Suprapubic skin (tissue), 4 donors: ENCODE data around the gene ALDH1L1. TPM values are rescaled to one million over a fixed set of nuclear protein-coding genes. Genes with fewer than 3 reads are reported as not detected.

Source experiments
- DNase-seq, 2 donors: peaks; one replicate each; pipeline ENCODE4 v3.0.0-alpha.2; 2019; ENCODE audit warnings: low spot score in 2 of 2
- H3K27ac ChIP-seq: fragments of 200-600 bp; sonication (generic); one replicate; pipeline ENCODE4 v1.5.1; 2019
- H3K27me3 ChIP-seq: fragments of 200-600 bp; sonication (generic); one replicate; pipeline ENCODE4 v1.5.1; 2019
- H3K36me3 ChIP-seq: fragments of 200-600 bp; sonication (generic); one replicate; pipeline ENCODE4 v1.5.1; 2019
- H3K4me1 ChIP-seq: fragments of 200-600 bp; sonication (generic); one replicate; pipeline ENCODE4 v1.5.1; 2019
- H3K4me3 ChIP-seq: fragments of 200-600 bp; sonication (generic); one replicate; pipeline ENCODE4 v1.5.1; 2019; ENCODE audit warnings: mild to moderate bottlenecking
- H3K9me3 ChIP-seq: fragments of 200-600 bp; sonication (generic); one replicate; pipeline ENCODE4 v1.5.1; 2019
- CTCF ChIP-seq, 2 donors: fragments of 200-600 bp in 1 of 2; fragments of 450-650 bp in 1 of 2; sonication (generic) in 1 of 2; IDR thresholded peaks; one replicate each; pipeline ENCODE4 v1.5.1; 2016 to 2019; ENCODE audit warnings: antibody characterized with exemption in 2 of 2, mild to moderate bottlenecking in 1 of 2, moderate library complexity in 1 of 2
- EP300 ChIP-seq: sonication (generic); formaldehyde crosslinking; IDR thresholded peaks from one replicate; pipeline ENCODE4 v1.6.1; 2017; ENCODE audit warnings: antibody characterized with exemption
- POLR2A ChIP-seq, 2 donors: fragments of 450-650 bp; IDR thresholded peaks; one replicate each; pipeline ENCODE4 v1.6.1; 2017; ENCODE audit warnings: antibody characterized with exemption in 2 of 2, mild to moderate bottlenecking in 2 of 2, moderate library complexity in 2 of 2
- POLR2AphosphoS5 ChIP-seq, 3 donors: sonication (generic); formaldehyde crosslinking; IDR thresholded peaks; one replicate each; pipeline ENCODE4 v1.6.1; 2017; ENCODE audit warnings: antibody characterized with exemption in 3 of 3
- WGBS: methylation state at CpG from one replicate; pipeline ENCODE4 v1.1.5; 2018; 5-methylcytosine and 5-hydroxymethylcytosine counted together
- total RNA-seq, 4 donors: library from RNA; depleted of rRNA; stranded (reverse); fragments of >200 nt; gene quantifications; one replicate each; pipeline ENCODE4 v1.1.0, GENCODE V29; 2016

ALDH1L1 gene
- total RNA-seq, 4 donors from 2014 or later = 5.1 to 8.5 (median 7.4) TPM

- no peaks in the 10 kb centered on the region for H3K4me1 ChIP-seq
- no peak overlapping the region for H3K4me3 ChIP-seq
- H3K9me3 ChIP-seq = no peaks in the 10 kb centered on the region
- TF ChIP-seq POLR2A (IDR thresholded peaks at IDR 0.05) = no peak
- no peak for TF ChIP-seq EP300
- TF ChIP-seq POLR2AphosphoS5 (IDR thresholded peaks at IDR 0.05) = no peak
- no peak for TF ChIP-seq CTCF (IDR thresholded peaks at IDR 0.05)
- DNase-seq = no peak
- no peaks in the 10 kb centered on the region for H3K36me3 ChIP-seq
- no peak overlapping the region for H3K27ac ChIP-seq
- WGBS = 89% methylated on average over 5 of the region's 5 CpGs
- peaks cover 17% of the 10 kb centered on the region for H3K27me3 ChIP-seq
Measured at GRCh38 chr3:126161309-126161708, 19.1 kb downstream of the ALDH1L1 start.

GRCh38 chr3:126160243-126161210 lies 19.9 kb downstream of the ALDH1L1 start:
- Histone ChIP-seq H3K4me3 (no peak overlapping the region), H3K36me3 (no peaks in the 10 kb centered on the region), H3K27me3 (peaks cover 12% of the 10 kb centered on the region), H3K4me1 (no peaks in the 10 kb centered on the region), H3K27ac (no peak overlapping the region), H3K9me3 (no peaks in the 10 kb centered on the region)
- TF ChIP-seq POLR2A (IDR thresholded peaks at IDR 0.05) = no peak
- TF ChIP-seq CTCF (IDR thresholded peaks at IDR 0.05) = no peak
- TF ChIP-seq POLR2AphosphoS5 (IDR thresholded peaks at IDR 0.05) = no peak
- no peak for TF ChIP-seq EP300
- DNase-seq = no peak
- 91% methylated on average over 10 of the region's 10 CpGs for WGBS

- no peak for TF ChIP-seq POLR2A (IDR thresholded peaks at IDR 0.05)
- Histone ChIP-seq H3K27ac (no peak overlapping the region), H3K36me3 (no peaks in the 10 kb centered on the region), H3K4me1 (no peaks in the 10 kb centered on the region), H3K4me3 (no peak overlapping the region), H3K9me3 (no peaks in the 10 kb centered on the region), H3K27me3 (peaks cover 10% of the 10 kb centered on the region)
- WGBS = 91% methylated on average over 1 of the region's 1 CpG
- no peak for DNase-seq
Measured at GRCh38 chr3:126159476-126159875, 20.9 kb downstream of the ALDH1L1 start.

GRCh38 chr3:126158912-126159454 lies 21.4 kb downstream of the ALDH1L1 start:
- WGBS = 91% methylated on average over 6 of the region's 7 CpGs
- no peak for DNase-seq

More at GRCh38 chr3:126158912-126159454, 21.4 kb downstream of the ALDH1L1 start:
- Histone ChIP-seq H3K27ac (no peak overlapping the region), H3K4me3 (no peak overlapping the region), H3K9me3 (no peaks in the 10 kb centered on the region), H3K4me1 (no peaks in the 10 kb centered on the region), H3K36me3 (no peaks in the 10 kb centered on the region), H3K27me3 (peaks cover 8% of the 10 kb centered on the region)
- TF ChIP-seq POLR2AphosphoS5 (IDR thresholded peaks at IDR 0.05) (no peak), POLR2A (IDR thresholded peaks at IDR 0.05) (no peak), EP300 (no peak), CTCF (IDR thresholded peaks at IDR 0.05) (no peak)
